HG02678 (cell line): ENCODE results near the gene ANKS1B.

ENCODE experiments used
- ATAC-seq: cut with Tn5 transposase; IDR thresholded peaks from one replicate; pipeline ENCODE4 v1.9.1; 2021; ENCODE audit warnings: mild to moderate bottlenecking, moderate library complexity; ENCODE audit not compliant: unreplicated experiment

The ANKS1B gene

GRCh38 chr12:98909746-98910145, 1075.0 kb downstream of the ANKS1B start:
- ATAC-seq, result no peak

DNA sequence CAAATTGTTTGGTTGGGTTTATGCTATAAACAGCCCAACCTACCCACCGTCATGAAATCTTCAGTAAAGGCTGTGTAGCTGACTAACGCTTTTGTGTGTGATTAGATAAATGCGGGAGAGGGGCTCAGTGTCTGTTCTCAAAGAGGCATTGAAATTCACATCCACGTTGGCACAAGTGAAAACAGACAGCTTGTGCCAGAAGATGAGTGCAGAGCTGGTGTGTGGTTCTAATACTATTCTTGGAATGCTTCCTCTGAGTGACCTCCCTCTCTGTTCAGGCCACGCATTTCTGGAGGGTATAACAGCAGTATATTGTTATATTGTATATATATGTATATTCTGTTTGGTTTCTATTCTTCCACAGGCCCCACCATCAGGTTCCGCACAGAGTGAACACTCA, 1075.9 kb downstream of the ANKS1B start:
- ATAC-seq, result no peak

DNA sequence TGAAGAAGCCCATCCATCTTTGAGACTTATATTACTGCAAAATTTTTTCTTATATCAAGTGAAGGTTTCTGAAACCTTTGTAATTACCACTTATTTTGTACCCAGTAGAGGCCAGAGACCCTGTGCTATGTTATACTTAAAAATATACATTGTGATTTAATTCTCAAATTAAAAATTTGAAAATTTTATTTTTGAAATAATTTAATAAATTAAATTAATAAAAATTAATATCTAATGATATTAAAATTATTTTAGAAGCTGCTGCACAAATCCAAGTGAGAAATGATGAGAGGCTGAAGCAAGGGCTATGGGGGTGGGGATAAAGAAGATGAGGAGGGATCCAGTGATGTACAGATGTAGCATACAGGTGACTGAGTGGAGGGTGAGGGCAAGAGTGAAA, 1080.9 kb downstream of the ANKS1B start:
- no peak for ATAC-seq

GRCh38 chr12:98901189-98901588, 1083.5 kb downstream of the ANKS1B start:
- ATAC-seq, result no peak

GRCh38 chr12:98896938-98897337, 1087.8 kb downstream of the ANKS1B start:
- ATAC-seq, result no peak

DNA sequence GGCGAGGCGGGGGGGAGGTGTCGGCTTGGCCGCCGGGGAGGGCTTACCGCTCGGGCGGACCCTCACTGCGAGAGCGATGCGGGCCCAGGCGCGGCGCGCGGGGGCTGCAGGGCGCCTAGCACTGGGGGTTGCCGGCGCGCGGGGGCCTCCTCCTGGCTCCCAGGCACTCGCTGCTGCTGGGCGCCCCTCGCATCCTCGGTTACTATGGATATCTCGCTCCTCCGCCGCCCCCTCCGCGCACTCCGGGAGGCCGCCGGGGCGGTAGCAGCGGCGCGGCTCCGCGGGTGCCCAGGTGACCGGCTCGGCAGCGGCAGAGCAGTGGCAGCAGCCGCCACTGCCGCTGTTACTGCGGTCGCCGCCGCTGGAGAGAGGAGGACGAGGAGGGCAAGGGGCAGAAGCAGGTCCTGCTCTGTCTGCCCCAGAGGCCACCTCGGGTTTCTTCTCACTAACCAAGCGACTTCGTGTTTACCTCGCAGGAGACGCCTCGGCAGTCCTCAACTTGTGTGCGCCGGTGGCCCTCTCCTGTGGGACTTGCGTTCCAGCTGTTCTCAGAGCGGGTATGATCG, 1089.6 kb downstream of the ANKS1B start:
- no peak for ATAC-seq

- no peak for ATAC-seq
These were observed 1090.2 kb downstream of the ANKS1B start for GRCh38 chr12:98894412-98895085.

DNA sequence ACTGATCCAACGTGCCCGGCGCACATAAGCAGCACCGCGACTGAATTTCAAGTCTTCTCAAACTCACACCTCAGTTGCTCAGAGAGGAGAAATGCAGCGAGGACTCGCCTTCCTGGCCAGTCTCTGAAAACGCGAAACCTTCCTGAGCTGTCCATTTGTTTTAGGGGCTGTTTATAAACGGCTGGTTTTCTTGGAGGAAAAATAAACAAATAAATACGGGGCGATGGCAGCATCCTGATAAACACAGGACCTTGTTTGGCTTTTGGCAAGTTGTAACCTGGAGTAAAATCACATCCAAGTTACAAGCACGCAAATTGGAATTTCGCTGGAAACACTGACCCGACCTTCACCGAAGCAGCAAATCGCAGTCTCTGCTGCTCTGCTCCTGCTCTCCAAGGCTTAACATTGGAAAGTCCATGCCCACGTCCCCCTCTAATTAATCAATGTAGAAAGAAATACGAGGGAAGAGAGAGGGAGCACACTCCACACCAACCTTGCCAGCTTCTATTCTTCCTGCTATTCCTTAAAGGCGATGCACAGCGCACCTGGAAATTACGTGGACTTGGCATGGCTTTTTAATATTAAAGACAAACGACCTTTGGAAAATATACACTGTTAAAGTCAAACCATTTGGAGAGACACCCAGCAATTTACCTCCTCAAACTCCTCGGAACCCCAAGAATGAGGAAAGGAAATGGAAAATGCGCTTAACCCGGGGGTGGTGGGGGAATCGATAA, 1090.9 kb downstream of the ANKS1B start:
- no peak for ATAC-seq

DNA sequence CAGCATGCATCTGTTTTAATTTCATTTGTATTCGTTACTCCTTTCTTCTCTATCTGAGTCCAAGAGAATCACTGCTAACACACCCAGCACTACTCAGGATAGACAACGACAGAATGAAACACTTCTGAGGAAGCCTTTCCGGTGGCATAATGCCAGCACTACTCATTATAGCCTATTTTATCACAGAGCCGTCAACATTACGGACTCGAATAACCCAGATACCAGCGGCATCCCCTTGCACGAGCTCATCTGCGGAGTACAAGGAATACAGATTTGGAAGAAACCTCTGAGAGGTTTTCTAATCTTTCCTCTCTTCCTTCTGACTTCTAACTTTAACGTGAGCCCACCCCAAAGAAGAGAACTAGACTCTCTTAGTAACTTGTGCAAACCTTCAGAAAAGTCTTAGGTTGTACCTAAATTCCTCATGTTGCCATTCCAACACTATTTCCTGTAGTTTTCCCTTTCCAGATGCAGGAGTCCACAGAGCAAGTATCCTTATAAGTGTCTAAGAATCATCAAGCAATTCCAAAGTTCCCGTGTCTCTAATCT, 1091.5 kb downstream of the ANKS1B start:
- no peak for ATAC-seq

- no peak for ATAC-seq
These were observed 1099.0 kb downstream of the ANKS1B start for GRCh38 chr12:98885778-98886177.

- ATAC-seq, result no peak
These were observed 1101.5 kb downstream of the ANKS1B start for GRCh38 chr12:98883231-98883630.

DNA sequence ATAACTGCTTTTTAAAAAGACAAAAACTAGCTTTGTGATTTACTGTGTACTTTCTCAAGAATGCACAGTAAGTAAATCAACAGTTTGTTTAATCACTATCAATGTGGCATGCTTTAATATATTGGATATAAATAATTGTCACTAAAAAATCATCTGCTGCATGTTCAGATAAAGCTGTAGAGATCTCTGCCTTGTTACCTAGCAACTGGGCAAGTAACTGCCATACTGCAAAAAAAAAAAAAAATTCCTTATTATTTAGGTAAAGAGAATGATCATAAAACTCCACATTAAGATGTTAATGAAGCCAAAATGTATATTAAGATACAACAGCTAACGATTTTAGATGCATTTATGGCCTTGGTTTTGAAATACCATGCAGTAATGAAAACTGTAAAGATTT, 1102.2 kb downstream of the ANKS1B start:
- no peak for ATAC-seq

- ATAC-seq, result no peak
These were observed 1111.0 kb downstream of the ANKS1B start for GRCh38 chr12:98873776-98874175.

DNA sequence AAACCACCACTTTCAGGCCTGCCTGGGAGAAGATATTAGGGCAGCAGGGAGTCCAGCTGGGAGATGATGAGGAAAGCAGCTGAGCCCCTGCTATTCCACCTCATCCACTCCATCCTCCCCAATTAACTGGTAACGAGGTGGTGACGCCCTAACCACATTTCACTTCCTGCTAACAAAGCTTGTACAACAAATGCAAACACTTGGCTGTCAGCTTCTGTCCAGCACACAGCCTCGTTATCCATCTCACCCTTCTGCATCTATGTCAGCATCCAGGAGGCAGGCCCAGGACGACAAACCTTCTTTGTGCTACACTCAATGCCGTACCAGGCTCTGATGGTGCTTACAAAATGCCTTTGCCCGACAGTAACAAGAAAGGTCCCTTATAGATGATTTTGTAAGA, 1114.2 kb downstream of the ANKS1B start:
- no peak for ATAC-seq

GRCh38 chr12:98869886-98870503, 1114.7 kb downstream of the ANKS1B start:
- no peak for ATAC-seq

DNA sequence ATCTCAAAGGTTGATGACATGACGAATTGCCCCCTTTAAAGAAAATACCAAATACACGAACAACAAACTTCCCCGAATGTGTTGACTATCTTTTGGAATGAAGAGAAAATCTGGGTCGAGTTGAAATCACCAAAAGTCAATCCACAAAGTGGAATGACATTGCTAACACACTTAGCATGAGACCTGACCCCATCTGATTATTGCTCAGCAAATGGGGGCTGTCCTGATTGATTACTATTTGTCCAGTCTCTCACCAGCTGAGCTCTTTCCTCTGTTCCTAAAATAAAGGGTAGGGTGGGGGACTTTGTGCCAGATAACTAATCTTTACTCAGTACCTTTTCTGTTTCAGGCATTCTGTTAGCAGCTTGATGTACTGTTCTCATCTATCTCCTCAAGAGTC, 1116.2 kb downstream of the ANKS1B start:
- ATAC-seq, result no peak

DNA sequence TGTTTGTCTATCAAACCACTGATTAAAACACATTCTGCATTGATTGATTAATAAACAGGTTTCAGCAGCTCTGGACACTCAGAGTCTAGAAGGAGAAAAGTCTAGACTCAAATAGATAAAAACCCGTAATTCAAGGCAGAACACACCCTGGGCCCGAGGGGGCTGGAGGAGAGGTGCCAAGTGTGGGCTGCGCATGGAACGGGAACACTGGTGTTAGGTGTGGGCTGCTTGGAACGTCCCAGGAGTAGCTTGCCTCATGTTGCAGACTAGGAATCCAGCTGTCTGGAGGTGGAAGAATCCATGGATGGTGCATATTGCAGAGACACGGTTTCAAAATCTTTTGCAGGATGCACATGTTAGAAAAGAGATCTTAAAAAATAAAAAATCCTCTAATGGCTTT, 1116.7 kb downstream of the ANKS1B start:
- no peak for ATAC-seq

DNA sequence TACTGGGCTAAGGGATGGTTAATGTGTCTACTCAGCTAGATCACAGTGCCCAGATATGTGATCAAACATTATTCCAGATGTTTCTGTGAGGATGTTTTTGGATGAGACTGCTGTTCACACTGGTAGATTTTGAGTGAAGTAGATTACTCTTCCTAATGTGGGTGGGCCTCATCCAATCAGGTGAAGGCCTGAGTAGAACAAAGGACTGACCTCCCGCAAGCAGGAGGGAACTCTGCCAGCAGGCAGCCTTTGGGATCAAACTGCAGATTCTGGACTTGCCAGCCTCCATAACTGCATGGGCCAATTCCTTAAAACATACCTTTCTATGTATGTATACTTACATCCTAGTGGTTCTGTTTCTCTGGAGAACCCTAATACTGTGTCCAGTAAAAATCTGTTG, 1120.4 kb downstream of the ANKS1B start:
- no peak for ATAC-seq

DNA sequence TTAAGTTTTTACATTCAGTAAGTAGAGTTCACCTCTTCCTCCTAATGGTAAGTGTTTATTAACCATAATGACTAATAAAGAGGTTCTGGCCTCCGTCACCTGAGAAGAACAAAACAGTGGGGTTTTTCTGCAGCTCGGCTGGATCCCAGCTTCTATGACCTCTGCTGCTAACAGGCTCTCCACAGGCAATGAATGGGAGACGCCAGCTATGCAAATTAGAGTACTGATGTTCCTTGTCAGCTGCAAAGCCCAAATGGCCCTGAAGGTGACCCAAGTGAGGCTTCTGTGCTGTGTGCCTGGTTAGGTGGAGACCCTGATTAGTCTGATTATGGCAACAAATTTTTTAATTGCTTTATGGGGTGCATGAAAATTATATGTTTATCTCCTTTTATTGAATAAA, 1121.6 kb downstream of the ANKS1B start:
- no peak for ATAC-seq

- ATAC-seq, result no peak
These were observed 1123.5 kb downstream of the ANKS1B start for GRCh38 chr12:98861251-98861650.

DNA sequence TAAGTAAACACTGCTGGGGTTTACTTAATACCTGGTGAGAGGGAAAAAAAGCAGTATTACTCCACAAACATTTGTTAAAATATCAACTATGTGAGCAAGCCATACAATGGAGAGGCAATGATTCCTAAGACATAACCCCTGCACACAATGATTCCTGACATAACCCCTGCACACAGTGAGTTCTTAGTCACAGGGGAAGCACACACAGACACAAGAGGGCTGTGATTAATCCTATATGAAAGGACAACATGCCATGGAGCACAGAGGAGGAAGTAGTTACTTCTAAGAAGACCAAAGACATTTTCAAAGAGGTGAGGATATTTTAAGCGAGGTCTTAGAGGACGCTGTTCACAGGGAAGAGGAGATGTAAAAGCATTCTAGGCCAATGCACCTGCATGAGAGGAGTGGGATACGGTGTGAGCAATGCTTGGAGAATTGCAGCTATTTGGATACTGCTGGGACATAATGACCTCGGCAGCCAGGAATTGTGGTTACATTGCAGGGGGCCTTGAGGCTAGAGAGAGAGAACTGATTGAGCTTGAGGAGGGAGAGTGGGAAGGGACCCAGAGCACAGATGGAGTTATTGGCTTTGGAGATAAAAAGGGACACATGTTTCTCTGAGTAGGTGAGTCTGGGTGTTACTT, 1127.7 kb downstream of the ANKS1B start:
- ATAC-seq, result no peak
